Fibroblast of lung (primary cell): ENCODE data around the gene DEFB131B.

ENCODE experiments used
- EZH2 ChIP-seq: IDR thresholded peaks from 2 replicates; pipeline ENCODE4 v1.5.1; 2012; ENCODE audit warnings: low read length, control low read depth, mild to moderate bottlenecking; ENCODE audit errors: missing control alignments
- TF ChIP-seq, protein P1 (sequence below), 2 donors: IDR thresholded peaks in 1 of 2; conservative IDR thresholded peaks in 1 of 2; 1 replicate in 1 of 2; 2 replicates in 1 of 2; pipeline ENCODE4 v1.5.1; 2011 to 2012; ENCODE audit warnings: low read length in 2 of 2, control low read depth in 1 of 2, inconsistent platforms in 1 of 2, low read depth in 1 of 2, mild to moderate bottlenecking in 1 of 2

DNA sequence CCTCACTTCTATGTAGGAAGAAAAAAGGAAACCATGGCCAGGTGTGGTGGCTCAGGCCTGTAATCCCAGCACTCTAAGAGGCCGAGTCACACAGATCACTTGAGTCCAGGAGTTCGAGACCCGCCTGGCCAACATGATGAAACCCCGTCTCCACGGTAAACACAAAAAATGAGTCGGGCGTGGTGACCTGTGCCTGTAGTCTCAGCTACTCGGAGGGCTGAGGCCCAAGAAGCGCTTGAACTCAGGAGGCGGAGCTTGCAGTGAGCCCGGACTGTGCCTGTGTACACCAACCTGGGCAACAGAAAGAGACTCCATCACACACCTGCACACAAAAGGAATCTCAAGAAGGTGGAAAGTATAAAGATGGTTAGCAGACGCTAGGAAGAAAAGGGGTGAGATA is 17.7 kb downstream of the DEFB131B start:
- TF ChIP-seq, protein P1, sequence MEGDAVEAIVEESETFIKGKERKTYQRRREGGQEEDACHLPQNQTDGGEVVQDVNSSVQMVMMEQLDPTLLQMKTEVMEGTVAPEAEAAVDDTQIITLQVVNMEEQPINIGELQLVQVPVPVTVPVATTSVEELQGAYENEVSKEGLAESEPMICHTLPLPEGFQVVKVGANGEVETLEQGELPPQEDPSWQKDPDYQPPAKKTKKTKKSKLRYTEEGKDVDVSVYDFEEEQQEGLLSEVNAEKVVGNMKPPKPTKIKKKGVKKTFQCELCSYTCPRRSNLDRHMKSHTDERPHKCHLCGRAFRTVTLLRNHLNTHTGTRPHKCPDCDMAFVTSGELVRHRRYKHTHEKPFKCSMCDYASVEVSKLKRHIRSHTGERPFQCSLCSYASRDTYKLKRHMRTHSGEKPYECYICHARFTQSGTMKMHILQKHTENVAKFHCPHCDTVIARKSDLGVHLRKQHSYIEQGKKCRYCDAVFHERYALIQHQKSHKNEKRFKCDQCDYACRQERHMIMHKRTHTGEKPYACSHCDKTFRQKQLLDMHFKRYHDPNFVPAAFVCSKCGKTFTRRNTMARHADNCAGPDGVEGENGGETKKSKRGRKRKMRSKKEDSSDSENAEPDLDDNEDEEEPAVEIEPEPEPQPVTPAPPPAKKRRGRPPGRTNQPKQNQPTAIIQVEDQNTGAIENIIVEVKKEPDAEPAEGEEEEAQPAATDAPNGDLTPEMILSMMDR (conservative IDR thresholded peaks at IDR 0.05 in 1 of 2, IDR thresholded peaks at IDR 0.05 in 1 of 2; ENCODE audit: low read depth in 1 of 2, low read length in 2 of 2): no peak
- no peak for TF ChIP-seq EZH2
